NK-92 (cell line): ENCODE measurements around the gene FAM98C.

Experiments used
- DNase-seq: peaks from one replicate; lab custom pipeline; 2025; ENCODE audit not compliant: unreplicated experiment; lab: John Stamatoyannopoulos, UW

The FAM98C gene

DNA sequence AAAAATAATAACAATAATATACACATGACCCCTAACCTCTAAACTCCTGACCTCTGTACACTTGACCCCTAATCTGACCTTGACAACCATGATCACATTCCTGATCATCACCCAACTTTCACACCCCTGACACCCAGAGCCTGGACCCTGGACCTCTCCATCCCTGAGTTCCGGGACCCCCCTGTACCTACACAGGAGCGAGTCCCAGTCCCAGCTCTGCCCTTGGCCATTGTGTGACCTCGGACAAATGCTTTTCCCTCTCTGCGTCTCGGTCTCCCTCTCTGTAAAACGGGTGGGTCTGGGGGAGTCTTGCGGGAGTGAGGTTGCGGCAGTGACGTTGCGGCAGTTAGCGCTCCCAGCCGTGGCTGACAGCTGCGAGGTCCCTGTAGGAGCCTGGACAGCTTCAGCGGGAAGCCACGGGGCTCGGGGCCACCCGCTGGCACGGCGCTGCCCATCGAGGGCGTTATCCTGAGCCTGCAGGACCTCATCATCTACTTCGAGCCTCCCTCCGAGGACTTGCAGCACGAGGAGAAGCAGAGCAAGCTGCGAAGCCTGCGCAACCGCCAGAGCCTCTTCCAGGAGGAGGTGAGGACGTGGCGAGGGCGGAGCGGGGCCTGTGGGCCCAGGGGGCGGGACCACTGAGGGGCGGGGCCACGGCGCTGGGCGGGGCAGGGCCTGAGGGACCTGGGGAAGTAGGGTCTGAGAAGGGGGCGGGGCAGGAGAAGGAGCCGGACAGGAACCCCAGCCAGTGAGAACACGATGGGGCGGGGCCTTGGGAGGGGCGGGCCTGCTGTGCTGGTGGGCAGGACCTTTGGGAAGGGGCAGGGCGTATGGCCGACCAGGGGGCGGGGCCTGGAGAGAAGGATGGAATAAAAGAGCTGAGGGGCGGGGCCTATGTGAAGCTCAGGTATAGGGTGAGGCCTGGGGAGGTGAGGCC, 49.8 kb downstream of the FAM98C start:
- no peak for DNase-seq

DNA sequence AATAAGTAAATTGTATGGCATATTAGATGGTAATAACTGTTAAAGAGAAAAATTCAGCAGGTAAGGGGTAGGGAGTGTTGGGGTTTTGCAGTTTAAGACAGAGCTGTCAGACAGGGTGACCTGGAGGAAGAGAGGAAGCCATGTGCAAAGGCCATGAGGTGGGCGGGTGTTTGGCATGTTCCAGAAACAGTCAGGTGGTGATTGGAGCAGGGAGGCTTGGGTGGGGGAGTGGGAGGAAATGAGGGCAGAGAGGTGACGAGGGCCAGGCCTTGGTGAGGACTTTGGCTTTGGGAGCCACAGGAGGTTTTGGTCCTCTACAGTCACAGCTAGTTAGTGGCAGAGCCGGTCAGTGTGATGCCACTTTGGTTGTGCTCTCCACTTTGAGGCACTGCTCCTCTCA, 50.7 kb downstream of the FAM98C start:
- DNase-seq, result no peak

DNA sequence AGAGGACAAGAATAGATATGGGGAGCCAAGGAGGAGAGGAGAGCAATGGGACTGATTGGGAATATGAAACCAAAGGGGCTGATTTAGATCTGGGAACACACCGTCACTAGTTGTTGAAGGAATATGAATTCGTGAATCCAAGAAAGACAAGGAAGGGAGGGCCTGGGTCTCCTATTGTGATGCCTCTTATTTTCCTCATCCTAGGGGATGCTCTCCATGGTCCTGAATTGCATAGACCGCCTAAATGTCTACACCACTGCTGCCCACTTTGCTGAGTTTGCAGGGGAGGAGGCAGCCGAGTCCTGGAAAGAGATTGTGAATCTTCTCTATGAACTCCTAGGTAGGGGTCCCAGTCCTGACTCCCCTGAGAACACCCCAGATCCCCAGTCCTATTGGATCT, 52.1 kb downstream of the FAM98C start:
- DNase-seq, result no peak

DNA sequence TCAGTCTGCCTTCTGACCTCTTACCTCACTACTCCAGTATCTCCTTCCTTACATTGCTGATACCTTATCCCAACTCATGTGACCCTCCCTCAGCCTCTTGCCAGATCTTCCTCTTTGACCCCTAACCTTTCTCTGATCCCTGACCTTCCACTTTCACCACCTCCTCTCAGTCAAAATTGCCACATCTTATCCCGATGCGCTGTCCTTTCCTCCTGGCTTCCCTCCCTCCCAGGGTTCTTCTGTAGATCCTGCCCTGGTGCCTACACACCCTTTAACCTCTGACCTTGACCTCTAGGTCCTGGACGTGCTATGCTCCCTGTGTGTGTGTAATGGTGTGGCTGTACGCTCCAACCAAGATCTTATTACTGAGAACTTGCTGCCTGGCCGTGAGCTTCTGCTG, 54.3 kb downstream of the FAM98C start:
- no peak for DNase-seq

DNA sequence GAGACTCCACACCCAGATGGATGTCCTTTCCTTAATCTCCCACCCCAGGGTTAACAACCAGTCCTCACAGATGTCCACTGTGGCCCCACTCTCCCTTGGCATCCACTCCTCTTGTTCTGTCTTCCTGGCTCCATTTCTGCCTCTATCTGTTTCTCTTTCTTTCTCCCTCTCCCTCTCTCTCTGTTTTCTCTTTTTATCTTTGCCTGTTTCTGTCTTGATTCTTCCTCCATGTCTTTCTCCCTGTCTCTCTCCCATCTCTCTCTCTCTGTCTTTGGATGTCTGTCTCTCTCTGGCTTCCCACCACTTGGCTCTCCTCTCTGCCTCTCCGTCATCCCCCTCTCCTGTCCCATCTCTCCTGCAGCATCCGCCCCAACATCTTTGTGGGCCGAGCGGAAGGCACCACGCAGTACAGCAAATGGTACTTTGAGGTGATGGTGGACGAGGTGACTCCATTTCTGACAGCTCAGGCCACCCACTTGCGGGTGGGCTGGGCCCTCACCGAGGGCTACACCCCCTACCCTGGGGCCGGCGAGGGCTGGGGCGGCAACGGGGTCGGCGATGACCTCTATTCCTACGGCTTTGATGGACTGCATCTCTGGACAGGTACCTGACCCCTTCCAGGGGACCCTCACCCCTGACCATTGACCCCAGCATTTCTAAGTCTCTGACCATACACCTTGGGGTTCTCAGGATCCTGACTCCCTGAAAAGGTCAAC, 55.0 kb downstream of the FAM98C start:
- DNase-seq, result no peak
